HepG2 (cell line): ENCODE results near the gene TBC1D1. TPM values are rescaled to one million over a fixed set of nuclear protein-coding genes. Genes with fewer than 3 reads are reported as not detected.

Experiments
- ATAC-seq: fragments of 200-7000 bp; cut with Tn5 transposase; 3 replicates; pipeline ENCODE4 v1.9.1; 2020; ENCODE audit warnings: mild to moderate bottlenecking, moderate library complexity
- BruUV-seq: library from RNA; stranded (reverse); fragments of 400-500 nt; replicated peaks from 2 replicates; lab custom pipeline; 2021; lab: Mats Ljungman, UMichigan
- CTCF ChIA-PET: fragments of 300-600 bp; formaldehyde crosslinking; extraction: SDS; loops from one replicate; lab custom pipeline; 2021; ENCODE audit warnings: low total read pairs, inconsistent platforms, low intra/inter-chr PET ratio; lab: Yijun Ruan, JAX
- POLR2A ChIA-PET: fragments of 350-600 bp; sonication (Branson Sonifier 250); formaldehyde crosslinking; loops from one replicate; lab custom pipeline; 2020; ENCODE audit warnings: antibody characterized with exemption, inconsistent platforms; lab: Yijun Ruan, JAX
- DNase-seq: peaks from one replicate; pipeline ENCODE4 v3.0.0-alpha.2; 2015; ENCODE audit warnings: low spot score
- FAIRE-seq: peaks from 3 replicates; lab custom pipeline; 2011; peaks lifted over from hg19 to GRCh38; lab: Jason Lieb, UNC
- H2AFZ ChIP-seq: one replicate; pipeline ENCODE4 v1.6.1; 2011; ENCODE audit warnings: low read length, inconsistent platforms
- H3K27ac ChIP-seq: fragments of 300-600 bp; 3 replicates; pipeline ENCODE4 v1.8.0; 2011; ENCODE audit warnings: mixed run types, mild to moderate bottlenecking, mixed read lengths, low read length, inconsistent platforms; ENCODE audit not compliant: insufficient read depth; ENCODE audit errors: extremely low read length
- H3K27me3 ChIP-seq, 2 experiments: fragments of 200-600 bp in 1 of 2; 2 replicates in 1 of 2; 3 replicates in 1 of 2; pipeline versions ENCODE4 v1.6.0 to v1.8.0; 2011; ENCODE audit warnings: low read length in 2 of 2, mild to moderate bottlenecking in 2 of 2, moderate library complexity in 2 of 2, inconsistent platforms in 1 of 2; ENCODE audit not compliant: insufficient read depth in 2 of 2, control insufficient read depth in 1 of 2
- H3K36me3 ChIP-seq, 2 experiments: fragments of 200-600 bp in 1 of 2; replicated peaks in 1 of 2; 2 replicates in 1 of 2; 3 replicates in 1 of 2; pipeline versions ENCODE4 v1.5.1 to v1.8.0; 2011; ENCODE audit warnings: low read length in 2 of 2, inconsistent platforms in 1 of 2; ENCODE audit not compliant: insufficient read depth in 2 of 2, control insufficient read depth in 1 of 2
- H3K4me1 ChIP-seq: 2 replicates; pipeline ENCODE4 v1.5.1; 2012; ENCODE audit warnings: low read length, inconsistent platforms; ENCODE audit not compliant: insufficient read depth
- H3K4me2 ChIP-seq: 2 replicates; pipeline ENCODE4 v1.6.0; 2011; ENCODE audit warnings: low read depth, low read length, inconsistent platforms
- H3K4me3 ChIP-seq, 3 experiments: fragments of 200-600 bp in 1 of 3; sonication (generic), shearing (Covaris generic) in 1 of 3; replicated peaks in 1 of 3; 2 replicates each; pipeline ENCODE4 v1.5.1; 2011 to 2016; ENCODE audit warnings: low read length in 3 of 3, inconsistent platforms in 2 of 3, low read depth in 2 of 3, mild to moderate bottlenecking in 2 of 3, control low read depth in 1 of 3, mixed read lengths in 1 of 3; ENCODE audit not compliant: insufficient read depth in 1 of 3
- H3K79me2 ChIP-seq: one replicate; pipeline ENCODE4 v1.6.1; 2011; ENCODE audit warnings: low read length, inconsistent platforms; ENCODE audit not compliant: insufficient read depth
- H3K9ac ChIP-seq: 2 replicates; pipeline ENCODE4 v1.6.0; 2011; ENCODE audit warnings: mild to moderate bottlenecking, low read depth, low read length, inconsistent platforms; ENCODE audit not compliant: insufficient read depth
- H3K9me3 ChIP-seq: 2 replicates; pipeline ENCODE4 v1.5.1; 2012; ENCODE audit warnings: mild to moderate bottlenecking, low read length
- H4K20me1 ChIP-seq: 2 replicates; pipeline ENCODE4 v1.6.0; 2011; ENCODE audit warnings: inconsistent platforms, mild to moderate bottlenecking, low read length, moderate library complexity; ENCODE audit not compliant: insufficient read depth
- EEA1 ChIP-seq: sonication (generic); formaldehyde crosslinking; IDR thresholded peaks from 2 replicates; pipeline ENCODE4 v1.5.1; 2020; ENCODE audit warnings: mild to moderate bottlenecking, missing genetic modification reagents, borderline replicate concordance
- ELF3 ChIP-seq: IDR thresholded peaks from 2 replicates; pipeline ENCODE4 v1.6.1; 2016; ENCODE audit warnings: missing genetic modification reagents, missing compliant biosample characterization
- FOSL2 ChIP-seq: sonication (generic); formaldehyde crosslinking; IDR thresholded peaks from 2 replicates; pipeline ENCODE4 v1.4.0; 2020; ENCODE audit warnings: missing genetic modification reagents
- FOXA1 ChIP-seq, 2 experiments: fragments of 450-650 bp in 1 of 2; sonication (generic) in 1 of 2; formaldehyde crosslinking in 1 of 2; IDR thresholded peaks; 2 replicates each; pipeline versions ENCODE4 v1.4.0 to v1.6.1; 2016 to 2020; ENCODE audit warnings: missing genetic modification reagents in 1 of 2
- FOXA3 ChIP-seq: IDR thresholded peaks from 2 replicates; pipeline ENCODE4 v1.6.1; 2016; ENCODE audit warnings: missing genetic modification reagents, missing compliant biosample characterization
- FOXK2 ChIP-seq: fragments of 450-650 bp; IDR thresholded peaks from 2 replicates; pipeline ENCODE4 v1.6.1; 2016
- HMGXB4 ChIP-seq, 2 experiments: sonication (generic) in 1 of 2; formaldehyde crosslinking in 1 of 2; IDR thresholded peaks; 2 replicates each; pipeline versions ENCODE4 v1.4.0 to v1.6.1; 2018 to 2020; ENCODE audit warnings: missing genetic modification reagents in 2 of 2, borderline replicate concordance in 1 of 2, low read depth in 1 of 2, mild to moderate bottlenecking in 1 of 2, missing biosample characterization in 1 of 2
- HNF4G ChIP-seq, 2 experiments: sonication (generic) in 1 of 2; formaldehyde crosslinking in 1 of 2; IDR thresholded peaks; 2 replicates each; pipeline versions ENCODE4 v1.4.0 to v1.6.1; 2011 to 2020; ENCODE audit warnings: borderline replicate concordance in 2 of 2, low read depth in 2 of 2, mild to moderate bottlenecking in 2 of 2, low read length in 1 of 2, missing genetic modification reagents in 1 of 2, moderate library complexity in 1 of 2
- HNRNPUL1 ChIP-seq: fragments of 200-400 bp; formaldehyde crosslinking; IDR thresholded peaks from 2 replicates; pipeline ENCODE4 v1.6.1; 2017; ENCODE audit warnings: low read depth, mild to moderate bottlenecking, low read length, moderate library complexity
- IRF2 ChIP-seq: IDR thresholded peaks from 2 replicates; pipeline ENCODE4 v1.6.1; 2018; ENCODE audit warnings: missing genetic modification reagents, missing compliant biosample characterization
- KAT8 ChIP-seq: IDR thresholded peaks from 2 replicates; pipeline ENCODE4 v1.6.1; 2016; ENCODE audit warnings: missing genetic modification reagents, missing compliant biosample characterization
- MAZ ChIP-seq, 2 experiments: sonication (generic) in 1 of 2; formaldehyde crosslinking in 1 of 2; IDR thresholded peaks; 2 replicates each; pipeline versions ENCODE4 v1.5.0 to v1.6.1; 2012 to 2020; ENCODE audit warnings: low read depth in 2 of 2, mild to moderate bottlenecking in 2 of 2, borderline replicate concordance in 1 of 2, improper control_type of control experiment in 1 of 2, low read length in 1 of 2, missing genetic modification reagents in 1 of 2, moderate library complexity in 1 of 2
- MED1 ChIP-seq: sonication (generic); formaldehyde crosslinking; IDR thresholded peaks from 2 replicates; pipeline ENCODE4 v1.4.0; 2020; ENCODE audit warnings: missing genetic modification reagents
- MIER3 ChIP-seq: IDR thresholded peaks from 2 replicates; pipeline ENCODE4 v1.6.1; 2016; ENCODE audit warnings: missing compliant biosample characterization, borderline replicate concordance
- PPARG ChIP-seq: conservative IDR thresholded peaks from 2 replicates; pipeline ENCODE4 v1.6.1; 2016; ENCODE audit warnings: missing biosample characterization, missing genetic modification reagents
- RXRB ChIP-seq: IDR thresholded peaks from 2 replicates; pipeline ENCODE4 v1.6.1; 2016; ENCODE audit warnings: borderline replicate concordance, missing genetic modification reagents, missing compliant biosample characterization
- SMC3 ChIP-seq: IDR thresholded peaks from 2 replicates; pipeline ENCODE4 v1.6.1; 2011; ENCODE audit warnings: low read length, improper control_type of control experiment
- STAG1 ChIP-seq: sonication (generic); formaldehyde crosslinking; IDR thresholded peaks from 2 replicates; pipeline ENCODE4 v1.4.0; 2020; ENCODE audit warnings: missing genetic modification reagents
- ZNF337 ChIP-seq: sonication (generic); formaldehyde crosslinking; IDR thresholded peaks from 2 replicates; pipeline ENCODE4 v1.5.1; 2020; ENCODE audit warnings: missing genetic modification reagents, low read depth, mild to moderate bottlenecking, borderline replicate concordance
- ZNF556 ChIP-seq: sonication (generic); formaldehyde crosslinking; IDR thresholded peaks from 2 replicates; pipeline ENCODE4 v1.4.0; 2020; ENCODE audit warnings: mild to moderate bottlenecking, missing genetic modification reagents, borderline replicate concordance
- ZNF709 ChIP-seq: sonication (generic); formaldehyde crosslinking; IDR thresholded peaks from 2 replicates; pipeline ENCODE4 v1.5.0; 2020; ENCODE audit warnings: mild to moderate bottlenecking, missing genetic modification reagents
- ZNF766 ChIP-seq: sonication (generic); formaldehyde crosslinking; IDR thresholded peaks from 2 replicates; pipeline ENCODE4 v1.5.0; 2020; ENCODE audit warnings: missing genetic modification reagents, borderline replicate concordance
- WGBS: methylation state at CpG from one replicate; pipeline ENCODE4 v1.1.6; 2017; ENCODE audit warnings: low lambda C conversion rate; 5-methylcytosine and 5-hydroxymethylcytosine counted together
- in situ Hi-C: cut with HindIII; loops from 2 replicates; pipeline ENCODE4 v1.10.0; 2017; ENCODE audit warnings: low pct_unique_long_range_greater_than_20kb; ENCODE audit not compliant: extremely low pct_ligation_motif_present
- intact Hi-C: fragments of 100-400 bp; cut with micrococcal nuclease; formaldehyde crosslinking; loops from one replicate; pipeline ENCODE4 v1.10.0; 2022; ENCODE audit not compliant: unreplicated experiment
- polyA plus RNA-seq, 8 experiments: library from polyadenylated mRNA; depleted of rRNA in 3 of 8; stranded (reverse) in 7 of 8; unstranded in 1 of 8; fragments of >200 nt; fragmentation: Illumina TruSeq in 4 of 8; extraction: Trizol in 4 of 8; gene quantifications; 2 replicates each; pipeline versions ENCODE4 v1.2.1 to v1.2.3, GENCODE V29; 2011 to 2016; ENCODE audit warnings: low read depth in 4 of 8, missing spikeins in 1 of 8, mixed read lengths in 1 of 8; ENCODE audit not compliant: insufficient read depth in 1 of 8
- total RNA-seq, 5 experiments: library from RNA; depleted of rRNA; stranded (reverse); fragments of >200 nt; fragmentation: Illumina TruSeq; extraction: Trizol; gene quantifications; 2 replicates each; pipeline ENCODE4 v1.2.3, GENCODE V29; 2016; ENCODE audit warnings: low read depth in 1 of 5

Gene TBC1D1
- total and polyA plus RNA-seq, 2 of the 13 experiments (the other 11 are each of a cell fraction or from before 2014, with no cell fraction given) = 37.3 to 62.8 TPM

DNA sequence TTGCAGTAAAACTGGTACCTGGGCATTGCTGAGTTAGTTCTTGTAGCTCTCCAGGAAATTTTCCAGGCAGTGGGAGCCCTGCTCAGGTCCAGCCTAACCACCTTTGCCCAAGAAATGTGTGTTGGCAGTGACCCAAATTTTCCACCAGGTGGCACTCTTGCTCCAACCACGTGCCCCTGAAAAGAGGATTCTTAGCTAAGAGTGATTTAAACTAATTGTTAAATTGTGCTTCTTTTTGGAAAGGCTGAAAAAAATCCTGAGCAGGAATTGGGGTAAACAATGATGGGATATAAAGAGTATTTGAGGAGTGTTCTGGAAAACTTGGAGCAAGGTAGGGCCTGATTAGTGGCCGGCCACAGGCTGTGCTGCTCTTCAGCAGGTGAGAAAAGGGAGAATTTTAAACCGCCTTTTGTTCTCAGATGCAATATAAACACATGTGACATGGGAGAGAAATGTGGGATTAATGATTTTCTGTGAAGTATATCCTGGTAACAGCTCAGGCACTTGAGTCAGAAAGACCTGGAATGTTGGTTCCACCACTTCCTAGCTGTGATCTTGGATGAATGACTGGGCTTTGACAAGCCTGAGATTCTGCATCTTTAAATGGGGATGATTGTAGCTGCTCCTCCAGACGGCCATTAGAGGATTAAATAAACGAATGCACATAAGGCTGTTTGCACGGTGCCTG is 288.9 kb downstream of the TBC1D1 start:
- peak; percentile 88 for ATAC-seq
- FAIRE-seq = peak; percentile 72
- intact Hi-C loops = loop anchor here (1.0 to 5.0 kb wide), 6 partner anchors 48 to 551 kb away; no protein-coding TSS in a partner anchor
- Histone ChIP-seq H3K36me3 (no peaks in the 10 kb centered on the region), H2AFZ (no peak overlapping the region), H3K27me3 (no peaks in the 10 kb centered on the region), H3K9ac (no peak overlapping the region), H3K27ac (no peak overlapping the region), H3K4me1 (peaks cover 51% of the 10 kb centered on the region), H3K9me3 (no peaks in the 10 kb centered on the region), H4K20me1 (no peaks in the 10 kb centered on the region), H3K4me3 (no peak overlapping the region), H3K79me2 (no peaks in the 10 kb centered on the region), H3K4me2 (no peak overlapping the region)
- POLR2A ChIA-PET = interaction anchor here (0.7 to 2.1 kb wide), 7 partner anchors 18 to 495 kb away, joined by 3 to 14 read pairs (median 5); no protein-coding TSS in a partner anchor
- no TSS peak for BruUV-seq
- CTCF ChIA-PET = interaction anchor here (1.1 to 3.4 kb wide), 4 partner anchors 118 to 603 kb away, joined by 3 to 38 read pairs (median 24); no protein-coding TSS in a partner anchor
- peak; percentile 65 for DNase-seq
- in situ Hi-C loops = loop anchor here (5.0 kb wide), 3 partner anchors 132 to 552 kb away; no protein-coding TSS in a partner anchor
- 57% methylated on average over 6 of the region's 6 CpGs for WGBS
- TF ChIP-seq FOXA1 (IDR thresholded peaks at IDR 0.05) = no peak
- no peak for TF ChIP-seq FOXA1 (CRISPR knock-in tag; IDR thresholded peaks at IDR 0.05)
- TF ChIP-seq MED1 (CRISPR knock-in tag) = 0 out of 2 replicates have a peak, but pooled peaks have one; percentile 46
- peak; percentile 32; the same call in 1 of the 2 replicates for TF ChIP-seq MIER3 (CRISPR knock-in tag)
- peak; percentile 81 for TF ChIP-seq PPARG (CRISPR knock-in tag)
- 0 out of 2 replicates have a peak, but pooled peaks have one; percentile 12 for TF ChIP-seq FOXA3 (CRISPR knock-in tag)
- no peak for TF ChIP-seq ZNF709 (CRISPR knock-in tag)
- peak; percentile 100 for TF ChIP-seq SMC3
- no peak for TF ChIP-seq IRF2 (CRISPR knock-in tag)
- 0 out of 2 replicates have a peak, but pooled peaks have one; percentile 60 for TF ChIP-seq RXRB (CRISPR knock-in tag)
- 0 out of 2 replicates have a peak, but pooled peaks have one; percentile 36 for TF ChIP-seq ZNF556 (CRISPR knock-in tag)
- TF ChIP-seq HNRNPUL1 = no peak
- TF ChIP-seq ELF3 (CRISPR knock-in tag) = peak; percentile 21; the same call in 1 of the 2 replicates
- 0 out of 2 replicates have a peak, but pooled peaks have one; percentile 42 for TF ChIP-seq ZNF337 (CRISPR knock-in tag)
- TF ChIP-seq STAG1 = peak; percentile 98
- TF ChIP-seq ZNF766 (CRISPR knock-in tag) = 0 out of 2 replicates have a peak, but pooled peaks have one; percentile 43
- peak; percentile 29; the same call in 1 of the 2 replicates for TF ChIP-seq FOSL2
- peak in 1 of 2 experiments; percentile 18; a peak in 1 of 4 replicates for TF ChIP-seq HMGXB4 (CRISPR knock-in tag; IDR thresholded peaks at IDR 0.05; ENCODE audit: borderline replicate concordance in 1 of 2, low read depth in 1 of 2)
- no peak for TF ChIP-seq EEA1
- TF ChIP-seq MAZ (IDR thresholded peaks at IDR 0.05; ENCODE audit: borderline replicate concordance, low read depth, low read length) = no peak
- no peak for TF ChIP-seq MAZ (CRISPR knock-in tag; IDR thresholded peaks at IDR 0.05; ENCODE audit: low read depth)
- no peak for TF ChIP-seq FOXK2
- peak; percentile 32; the same call in 1 of the 2 replicates for TF ChIP-seq KAT8 (CRISPR knock-in tag)
- TF ChIP-seq HNF4G (IDR thresholded peaks at IDR 0.05; ENCODE audit: borderline replicate concordance, low read depth, low read length) = 0 out of 2 replicates have a peak, but pooled peaks have one; percentile 17
- TF ChIP-seq HNF4G (CRISPR knock-in tag; IDR thresholded peaks at IDR 0.05; ENCODE audit: borderline replicate concordance, low read depth) = no peak
